Skeletal muscle satellite cell (primary cell): ENCODE data around the gene PNPLA3.

Source experiments
- H3K27me3 ChIP-seq: 2 replicates; pipeline ENCODE4 v1.7.0; 2013; ENCODE audit warnings: low read length; ENCODE audit not compliant: control insufficient read depth, insufficient read depth
- H3K36me3 ChIP-seq: 2 replicates; pipeline ENCODE4 v1.7.0; 2013; ENCODE audit warnings: mild to moderate bottlenecking, control low read depth, low read length; ENCODE audit not compliant: insufficient read depth
- H3K4me1 ChIP-seq: 2 replicates; pipeline ENCODE4 v1.7.0; 2013; ENCODE audit warnings: low read length; ENCODE audit not compliant: control insufficient read depth, insufficient read depth
- H3K4me2 ChIP-seq: 2 replicates; pipeline ENCODE4 v1.7.0; 2013; ENCODE audit warnings: mild to moderate bottlenecking, low read length
- H3K4me3 ChIP-seq: 2 replicates; pipeline ENCODE4 v1.7.0; 2013; ENCODE audit warnings: low read length
- H3K9ac ChIP-seq: 2 replicates; pipeline ENCODE4 v1.7.0; 2013; ENCODE audit warnings: mild to moderate bottlenecking, low read depth, low read length, moderate library complexity
- H3K9me3 ChIP-seq: replicated peaks from 2 replicates; pipeline ENCODE4 v1.7.0; 2013; ENCODE audit warnings: mild to moderate bottlenecking, control low read depth, low read length

Gene PNPLA3

GRCh38 chr22:43972931-43973462 lies 49.4 kb downstream of the PNPLA3 start:
- H3K4me2 ChIP-seq: no peak overlapping the region
- peaks cover 80% of the 10 kb centered on the region for H3K36me3 ChIP-seq
- H3K4me1 ChIP-seq: no peaks in the 10 kb centered on the region
- H3K9me3 ChIP-seq: no peaks in the 10 kb centered on the region
- no peaks in the 10 kb centered on the region for H3K27me3 ChIP-seq
- H3K4me3 ChIP-seq: no peak overlapping the region
- no peak overlapping the region for H3K9ac ChIP-seq

- H3K9ac ChIP-seq: no peak overlapping the region
- no peaks in the 10 kb centered on the region for H3K4me1 ChIP-seq
- no peaks in the 10 kb centered on the region for H3K9me3 ChIP-seq
- H3K27me3 ChIP-seq: no peaks in the 10 kb centered on the region
- H3K36me3 ChIP-seq: peaks cover 77% of the 10 kb centered on the region
- H3K4me3 ChIP-seq: no peak overlapping the region
- H3K4me2 ChIP-seq: no peak overlapping the region
Observed at GRCh38 chr22:43974028-43974545, 50.5 kb downstream of the PNPLA3 start.

- no peak overlapping the region for H3K9ac ChIP-seq
- H3K9me3 ChIP-seq: no peaks in the 10 kb centered on the region
- no peak overlapping the region for H3K4me3 ChIP-seq
- H3K27me3 ChIP-seq: no peaks in the 10 kb centered on the region
- H3K36me3 ChIP-seq: peaks cover 76% of the 10 kb centered on the region
- H3K4me2 ChIP-seq: no peak overlapping the region
- no peaks in the 10 kb centered on the region for H3K4me1 ChIP-seq
Observed at GRCh38 chr22:43975041-43975440, 51.4 kb downstream of the PNPLA3 start.

- peaks cover 75% of the 10 kb centered on the region for H3K36me3 ChIP-seq
- no peak overlapping the region for H3K4me3 ChIP-seq
- H3K9me3 ChIP-seq: no peaks in the 10 kb centered on the region
- no peak overlapping the region for H3K9ac ChIP-seq
- H3K4me2 ChIP-seq: no peak overlapping the region
- no peaks in the 10 kb centered on the region for H3K27me3 ChIP-seq
- H3K4me1 ChIP-seq: no peaks in the 10 kb centered on the region
Observed at GRCh38 chr22:43976861-43977795, 53.5 kb downstream of the PNPLA3 start.

DNA sequence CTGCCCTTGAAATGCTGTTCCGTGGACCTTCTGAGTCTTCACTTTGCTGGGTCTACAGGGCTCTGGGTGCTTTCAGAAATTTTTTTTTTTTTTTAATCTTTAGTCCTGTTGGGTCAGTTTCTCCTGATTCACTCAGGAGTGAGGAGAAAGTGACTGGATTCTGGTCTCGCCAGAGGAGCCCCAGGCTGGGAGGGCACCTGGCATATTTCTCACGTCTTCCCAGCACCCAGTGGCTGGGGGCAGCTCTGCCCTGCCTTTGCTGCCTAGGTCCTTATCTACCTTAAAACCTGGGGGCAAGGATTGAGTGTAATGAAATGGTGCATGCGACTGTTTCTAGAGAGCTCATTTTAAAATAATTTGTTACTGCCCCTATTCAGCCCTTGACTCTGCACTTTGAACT lies 55.0 kb downstream of the PNPLA3 start:
- no peaks in the 10 kb centered on the region for H3K27me3 ChIP-seq
- H3K4me2 ChIP-seq: no peak overlapping the region
- no peaks in the 10 kb centered on the region for H3K9me3 ChIP-seq
- H3K4me3 ChIP-seq: no peak overlapping the region
- H3K4me1 ChIP-seq: no peaks in the 10 kb centered on the region
- no peak overlapping the region for H3K9ac ChIP-seq
- H3K36me3 ChIP-seq: peaks cover 74% of the 10 kb centered on the region

- Histone ChIP-seq H3K4me2 (no peak overlapping the region), H3K4me3 (no peak overlapping the region), H3K4me1 (no peaks in the 10 kb centered on the region), H3K36me3 (peaks cover 72% of the 10 kb centered on the region), H3K9me3 (no peaks in the 10 kb centered on the region), H3K9ac (no peak overlapping the region), H3K27me3 (no peaks in the 10 kb centered on the region)
Observed at GRCh38 chr22:43980579-43980978, 57.0 kb downstream of the PNPLA3 start.

GRCh38 chr22:43980996-43981395 lies 57.4 kb downstream of the PNPLA3 start:
- Histone ChIP-seq H3K4me3 (no peak overlapping the region), H3K4me2 (no peak overlapping the region)

GRCh38 chr22:43983808-43984207 lies 60.2 kb downstream of the PNPLA3 start:
- no peak overlapping the region for H3K4me3 ChIP-seq
- no peaks in the 10 kb centered on the region for H3K4me1 ChIP-seq
- peaks cover 68% of the 10 kb centered on the region for H3K36me3 ChIP-seq
- no peak overlapping the region for H3K4me2 ChIP-seq
- H3K27me3 ChIP-seq: no peaks in the 10 kb centered on the region
- H3K9me3 ChIP-seq: no peaks in the 10 kb centered on the region
- no peak overlapping the region for H3K9ac ChIP-seq

More at GRCh38 chr22:43980996-43981395, 57.4 kb downstream of the PNPLA3 start:
- H3K9me3 ChIP-seq: no peaks in the 10 kb centered on the region
- no peaks in the 10 kb centered on the region for H3K4me1 ChIP-seq
- no peaks in the 10 kb centered on the region for H3K27me3 ChIP-seq
- no peak overlapping the region for H3K9ac ChIP-seq
- peaks cover 70% of the 10 kb centered on the region for H3K36me3 ChIP-seq

- H3K9ac ChIP-seq: no peak overlapping the region
- H3K9me3 ChIP-seq: no peaks in the 10 kb centered on the region
- H3K4me3 ChIP-seq: no peak overlapping the region
- no peak overlapping the region for H3K4me2 ChIP-seq
- peaks cover 72% of the 10 kb centered on the region for H3K36me3 ChIP-seq
- no peaks in the 10 kb centered on the region for H3K4me1 ChIP-seq
- H3K27me3 ChIP-seq: no peaks in the 10 kb centered on the region
Observed at GRCh38 chr22:43985532-43985931, 61.9 kb downstream of the PNPLA3 start.

GRCh38 chr22:43988116-43988820 lies 64.7 kb downstream of the PNPLA3 start:
- no peak overlapping the region for H3K4me2 ChIP-seq
- no peak overlapping the region for H3K9ac ChIP-seq
- peaks cover 75% of the 10 kb centered on the region for H3K36me3 ChIP-seq
- no peaks in the 10 kb centered on the region for H3K9me3 ChIP-seq
- H3K4me3 ChIP-seq: no peak overlapping the region
- H3K27me3 ChIP-seq: no peaks in the 10 kb centered on the region
- peaks cover 4% of the 10 kb centered on the region for H3K4me1 ChIP-seq

DNA sequence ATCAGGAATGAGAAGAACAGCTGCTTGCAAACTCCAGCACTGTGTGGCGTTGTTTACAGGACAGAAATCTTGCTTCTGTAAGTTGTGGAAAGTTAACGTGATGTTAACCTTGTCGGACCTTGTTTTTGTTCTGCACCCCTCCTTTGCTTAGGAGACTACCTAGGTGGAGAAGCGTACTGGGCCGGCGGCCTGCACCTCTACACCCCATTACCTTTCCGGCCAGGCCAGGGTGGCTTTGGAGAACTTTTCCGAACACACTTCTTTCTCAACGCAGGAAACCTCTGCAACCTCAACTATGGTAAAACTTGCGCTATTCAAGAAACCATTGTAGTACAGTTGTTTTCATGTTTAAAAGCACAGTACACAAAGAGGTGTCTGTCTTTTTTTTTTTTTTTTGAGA lies 65.4 kb downstream of the PNPLA3 start:
- H3K9ac ChIP-seq: no peak overlapping the region
- H3K36me3 ChIP-seq: peaks cover 71% of the 10 kb centered on the region
- H3K27me3 ChIP-seq: no peaks in the 10 kb centered on the region
- H3K4me3 ChIP-seq: no peak overlapping the region
- no peak overlapping the region for H3K4me2 ChIP-seq
- H3K4me1 ChIP-seq: peaks cover 4% of the 10 kb centered on the region
- H3K9me3 ChIP-seq: no peaks in the 10 kb centered on the region
